Type B pancreatic cell (in vitro differentiated cells): ENCODE results near the gene GCC1. TPM values are rescaled to one million over a fixed set of nuclear protein-coding genes. Genes with fewer than 3 reads are reported as not detected.

Experiments used
- DNase-seq: peaks from one replicate; pipeline ENCODE4 v3.0.0; 2021; ENCODE audit warnings: mixed read lengths; ENCODE audit not compliant: unreplicated experiment; ENCODE audit errors: extremely low spot score
- H3K27ac Mint-ChIP-seq: 2 replicates; pipeline ENCODE4 v1.8.0; 2021; ENCODE audit warnings: mild to moderate bottlenecking, mixed read lengths
- H3K27me3 Mint-ChIP-seq: 2 replicates; pipeline ENCODE4 v1.8.0; 2021; ENCODE audit warnings: mixed read lengths
- H3K36me3 Mint-ChIP-seq: 2 replicates; pipeline ENCODE4 v1.8.0; 2021; ENCODE audit warnings: mixed read lengths
- H3K4me1 Mint-ChIP-seq: one replicate; pipeline ENCODE4 v1.8.0; 2021; ENCODE audit warnings: mixed read lengths; ENCODE audit not compliant: unreplicated experiment
- H3K4me3 Mint-ChIP-seq: 2 replicates; pipeline ENCODE4 v1.8.0; 2021; ENCODE audit warnings: mild to moderate bottlenecking, mixed read lengths
- H3K9me3 Mint-ChIP-seq: 2 replicates; pipeline ENCODE4 v1.8.0; 2021; ENCODE audit warnings: mixed read lengths
- CTCF ChIP-seq: fragments of 200-600 bp; sonication (generic); conservative IDR thresholded peaks from 2 replicates; pipeline ENCODE4 v1.5.0; 2021; ENCODE audit warnings: antibody characterized with exemption, mild to moderate bottlenecking
- total RNA-seq: library from RNA; stranded (reverse); gene quantifications from 2 replicates; pipeline ENCODE4 v1.2.1, GENCODE V29; 2021; ENCODE audit warnings: low replicate concordance

Gene GCC1
- total RNA-seq, 1 donor from 2014 or later: 15.6 TPM

- TF ChIP-seq CTCF: no peak
- Mint-ChIP-seq H3K4me1 (peaks cover 27% of the 10 kb centered on the region), H3K27ac (no peak overlapping the region)
Observed at GRCh38 chr7:127582361-127582760, 3.0 kb downstream of the GCC1 start.

GRCh38 chr7:127581716-127582115, 3.7 kb downstream of the GCC1 start:
- H3K27me3 Mint-ChIP-seq: no peaks in the 10 kb centered on the region
- no peak overlapping the region for H3K27ac Mint-ChIP-seq
- peaks cover 27% of the 10 kb centered on the region for H3K4me1 Mint-ChIP-seq
- H3K4me3 Mint-ChIP-seq: peak overlapping the region; percentile 2
- H3K36me3 Mint-ChIP-seq: peaks cover 17% of the 10 kb centered on the region
- no peak for DNase-seq
- no peak for TF ChIP-seq CTCF
- no peaks in the 10 kb centered on the region for H3K9me3 Mint-ChIP-seq

More at GRCh38 chr7:127582361-127582760, 3.0 kb downstream of the GCC1 start:
- peaks cover 13% of the 10 kb centered on the region for H3K36me3 Mint-ChIP-seq
- DNase-seq: no peak
- no peaks in the 10 kb centered on the region for H3K27me3 Mint-ChIP-seq
- no peak overlapping the region for H3K4me3 Mint-ChIP-seq
- no peaks in the 10 kb centered on the region for H3K9me3 Mint-ChIP-seq

- Mint-ChIP-seq H3K27ac (no peak overlapping the region), H3K4me1 (peaks cover 27% of the 10 kb centered on the region), H3K9me3 (no peaks in the 10 kb centered on the region), H3K27me3 (no peaks in the 10 kb centered on the region), H3K4me3 (no peak overlapping the region), H3K36me3 (peaks cover 19% of the 10 kb centered on the region)
- no peak for TF ChIP-seq CTCF
- DNase-seq: no peak
Observed at GRCh38 chr7:127580612-127581011, 4.8 kb downstream of the GCC1 start.

GRCh38 chr7:127578711-127579275, 6.6 kb downstream of the GCC1 start:
- H3K4me1 Mint-ChIP-seq: peaks cover 16% of the 10 kb centered on the region
- H3K4me3 Mint-ChIP-seq: no peak overlapping the region
- no peak for TF ChIP-seq CTCF
- H3K9me3 Mint-ChIP-seq: no peaks in the 10 kb centered on the region
- no peak for DNase-seq
- peaks cover 19% of the 10 kb centered on the region for H3K36me3 Mint-ChIP-seq
- no peak overlapping the region for H3K27ac Mint-ChIP-seq
- no peaks in the 10 kb centered on the region for H3K27me3 Mint-ChIP-seq

GRCh38 chr7:127578036-127578684, 7.2 kb downstream of the GCC1 start:
- TF ChIP-seq CTCF: no peak
- no peak for DNase-seq
- no peak overlapping the region for H3K4me3 Mint-ChIP-seq

More at GRCh38 chr7:127578036-127578684, 7.2 kb downstream of the GCC1 start:
- no peaks in the 10 kb centered on the region for H3K9me3 Mint-ChIP-seq
- H3K27me3 Mint-ChIP-seq: no peaks in the 10 kb centered on the region
- H3K36me3 Mint-ChIP-seq: peaks cover 17% of the 10 kb centered on the region
- H3K27ac Mint-ChIP-seq: no peak overlapping the region
- peaks cover 10% of the 10 kb centered on the region for H3K4me1 Mint-ChIP-seq
